IPS-NIHi11 (cell line): Measurements from ENCODE around the gene AMN.
A peak's percentile ranks its signal among the peaks of the same experiment; 100 is the strongest.

ENCODE experiments used
- DNase-seq: peaks from one replicate; pipeline ENCODE4 v3.0.0; 2012; ENCODE audit warnings: mixed read lengths, low spot score

Gene AMN

DNA sequence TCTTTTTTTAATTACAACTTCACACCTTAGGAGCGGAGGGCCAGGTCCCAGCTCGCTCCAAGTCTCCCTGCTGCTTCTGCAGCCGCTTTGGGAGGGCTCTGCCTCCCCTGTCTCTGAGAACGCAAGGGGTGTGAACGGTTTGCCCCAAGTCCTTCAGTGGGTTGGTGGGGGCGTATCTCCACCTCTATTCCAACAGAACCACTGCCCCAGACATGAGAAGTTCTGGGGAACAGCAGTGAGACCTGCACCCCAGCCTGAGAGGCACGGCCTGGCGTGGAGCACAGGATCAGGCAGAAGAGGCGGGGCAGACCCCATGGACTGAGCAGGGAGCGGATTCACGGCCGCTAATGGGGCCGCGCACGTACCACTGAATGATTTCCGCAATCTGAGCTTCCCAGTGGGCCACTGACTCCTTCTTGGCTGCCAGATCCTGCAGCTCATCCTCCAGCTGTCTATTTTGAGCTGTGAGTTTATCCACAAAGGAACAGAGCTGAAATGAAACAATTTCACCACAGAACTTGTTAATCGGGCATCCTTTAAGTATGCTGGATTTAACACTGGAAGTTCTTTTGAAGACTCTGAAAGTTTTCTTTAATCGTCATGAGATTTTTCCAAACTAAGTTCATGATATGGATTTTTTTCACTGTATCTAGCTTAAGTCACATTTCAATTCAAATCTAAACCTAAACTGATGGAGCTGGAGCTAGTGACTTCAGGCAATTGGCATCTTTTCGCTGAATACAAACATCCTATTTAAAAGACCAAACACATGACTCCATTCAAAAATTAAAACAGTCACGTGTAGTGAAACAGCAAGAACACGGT, 44.4 kb downstream of the AMN start:
- no peak for DNase-seq

DNA sequence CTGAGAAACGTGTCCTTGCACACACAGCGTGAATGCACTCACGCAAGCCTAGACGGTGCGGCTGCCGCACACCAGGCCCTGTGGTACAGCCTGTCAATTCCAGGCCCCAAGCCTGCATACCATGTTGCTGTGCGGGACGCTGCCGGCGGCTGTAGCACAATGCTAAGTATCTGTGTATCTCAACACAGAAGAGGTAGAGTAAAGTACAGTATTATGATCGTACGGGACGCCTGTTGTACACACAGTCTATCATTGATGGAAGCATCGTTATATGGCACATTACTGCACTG, 45.0 kb downstream of the AMN start:
- DNase-seq = no peak

DNA sequence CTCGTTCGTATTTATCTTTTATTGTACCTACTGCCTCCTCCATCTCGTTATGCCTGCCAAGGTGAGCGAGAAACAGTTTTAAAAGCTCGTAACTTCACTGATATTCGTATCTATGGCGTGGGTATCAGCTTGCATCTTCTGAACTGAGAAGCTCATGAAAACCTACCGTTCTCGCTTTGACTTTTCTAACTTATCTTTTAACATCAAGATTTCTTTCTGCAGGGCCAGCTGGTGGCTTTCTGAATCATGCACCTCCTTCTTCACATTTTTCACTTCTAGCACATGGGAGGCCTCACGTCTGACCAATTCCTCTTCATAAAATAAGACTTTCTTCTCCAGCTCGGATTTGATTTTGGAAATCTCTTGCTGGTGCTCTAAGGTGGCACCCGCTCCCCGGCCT, 45.8 kb downstream of the AMN start:
- DNase-seq = no peak

DNA sequence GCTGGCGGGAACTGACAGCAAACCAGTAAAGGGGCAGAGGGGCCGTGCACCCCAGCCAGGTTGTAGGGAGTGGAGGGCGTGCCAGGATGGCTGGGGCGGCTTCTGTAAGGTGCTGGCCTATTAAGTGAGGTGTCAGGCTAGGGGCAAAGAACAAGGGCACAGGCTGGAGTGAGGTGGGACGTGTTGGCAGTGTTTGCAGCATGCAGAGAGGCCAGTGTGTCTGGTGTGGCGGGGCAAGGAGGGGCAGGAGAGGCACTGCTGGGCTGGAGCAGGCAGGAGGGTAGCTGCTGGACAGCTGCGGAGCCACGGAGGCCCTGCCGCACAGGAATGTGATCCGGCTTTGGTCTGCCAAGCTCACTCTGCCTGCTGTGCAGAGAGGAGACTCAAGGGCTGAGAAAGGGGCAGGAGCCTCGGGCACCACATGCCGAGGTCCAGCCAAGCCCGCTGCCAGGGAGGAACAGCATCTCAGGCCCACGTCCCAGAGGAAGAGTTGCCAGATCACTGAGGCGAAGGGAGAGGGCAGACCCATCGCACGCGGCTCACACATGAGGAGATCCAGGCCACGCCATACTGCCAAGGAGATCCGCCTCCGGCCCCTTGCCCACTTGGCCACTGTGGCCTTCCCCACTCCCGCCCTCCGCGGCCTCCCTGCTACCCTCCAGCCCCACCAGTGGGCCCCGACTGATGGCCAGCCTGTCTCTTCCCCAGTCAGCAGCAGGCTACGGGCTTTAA, 46.8 kb downstream of the AMN start:
- no peak for DNase-seq

DNA sequence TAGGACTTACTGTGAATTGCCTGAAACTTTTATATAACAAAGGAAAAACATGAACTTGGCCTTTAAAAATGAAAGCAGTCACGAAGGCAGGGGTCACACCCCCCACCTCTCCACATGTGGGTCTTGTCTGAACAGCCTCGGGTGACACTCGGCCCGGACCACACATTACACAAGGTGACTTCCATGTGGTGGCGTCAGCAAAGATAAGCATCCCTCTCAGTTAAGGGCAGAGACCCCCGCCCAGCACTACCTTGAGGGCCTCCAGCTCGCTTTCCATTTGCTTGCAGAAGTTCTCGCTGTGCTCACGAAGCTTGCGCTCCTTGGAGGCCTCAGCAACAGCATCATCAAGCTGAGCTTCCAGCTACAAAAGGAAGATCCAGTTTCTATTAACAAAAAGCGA, 47.4 kb downstream of the AMN start:
- DNase-seq = no peak

DNA sequence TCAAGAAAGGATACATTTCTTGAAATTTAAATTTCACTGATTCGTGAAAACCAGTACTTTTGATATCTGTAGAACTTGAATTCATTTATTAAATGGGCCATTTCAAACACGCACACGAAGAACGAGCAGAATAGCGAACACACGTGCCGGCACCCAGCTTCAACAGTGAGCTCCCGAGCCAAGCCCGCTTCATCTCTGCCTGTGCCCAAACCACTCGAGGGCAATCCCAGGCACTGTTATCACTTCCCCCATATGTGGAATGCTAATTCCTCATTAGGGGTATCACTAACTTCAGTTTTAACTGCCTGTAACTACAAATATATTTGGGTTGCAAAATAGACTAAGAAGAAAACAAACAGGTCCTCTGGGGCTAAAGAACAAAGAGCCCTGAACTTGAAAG, 48.0 kb downstream of the AMN start:
- no peak for DNase-seq

DNA sequence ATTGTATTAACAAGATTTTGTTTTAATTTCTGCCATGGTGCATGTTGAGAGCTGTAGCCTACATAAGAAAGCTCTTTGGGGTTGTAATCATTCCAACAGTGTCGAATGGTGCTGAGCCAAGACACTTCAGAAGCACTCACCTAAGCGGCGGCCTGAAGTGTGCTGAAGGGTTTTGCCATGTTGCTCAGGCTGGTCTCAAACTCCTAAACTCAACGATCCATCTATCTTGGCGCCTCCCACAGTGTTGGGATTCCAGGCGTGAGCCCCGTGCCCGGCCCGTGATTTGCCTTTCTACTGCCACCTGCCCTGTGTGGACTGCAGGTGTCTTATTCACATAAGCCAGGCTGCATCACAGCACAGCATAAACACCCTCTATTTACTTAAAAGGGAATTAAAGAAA, 48.9 kb downstream of the AMN start:
- DNase-seq = no peak

DNA sequence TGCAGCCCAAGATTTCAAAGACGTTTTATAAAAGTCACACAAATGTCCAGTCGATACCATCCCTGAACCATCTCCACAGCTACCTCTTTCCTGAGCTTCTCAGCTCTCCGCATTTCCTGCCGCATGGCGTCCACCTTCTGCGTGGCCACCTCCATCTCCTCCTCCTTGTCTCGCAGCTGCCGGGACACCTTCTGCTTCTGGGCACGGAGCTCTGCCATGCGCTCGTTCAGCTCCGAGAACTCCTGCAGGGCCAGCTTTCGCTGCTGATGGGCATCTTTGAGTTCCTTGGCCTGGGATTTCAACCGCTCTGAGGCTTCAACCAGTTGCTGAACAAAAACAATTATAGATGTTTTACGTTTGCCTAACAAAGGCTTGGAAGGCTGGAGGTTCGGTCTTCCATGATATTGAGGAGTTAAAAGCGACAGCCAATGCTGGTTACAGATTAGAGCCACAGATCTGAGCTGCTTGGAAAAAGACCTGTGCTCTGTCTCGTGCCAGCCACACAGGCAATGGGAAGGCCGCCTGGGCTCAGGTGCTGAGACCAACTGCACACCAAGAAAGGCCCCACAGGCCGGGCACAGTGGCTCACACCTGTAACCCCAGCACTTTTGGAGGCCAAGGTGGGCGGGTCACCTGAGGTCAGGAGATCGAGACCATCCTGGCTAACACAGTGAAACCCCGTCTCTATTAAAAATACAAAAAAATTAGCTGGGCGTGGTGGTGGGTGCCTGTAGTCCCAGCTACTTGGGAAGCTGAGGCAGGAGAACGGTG, 49.6 kb downstream of the AMN start:
- no peak for DNase-seq

DNA sequence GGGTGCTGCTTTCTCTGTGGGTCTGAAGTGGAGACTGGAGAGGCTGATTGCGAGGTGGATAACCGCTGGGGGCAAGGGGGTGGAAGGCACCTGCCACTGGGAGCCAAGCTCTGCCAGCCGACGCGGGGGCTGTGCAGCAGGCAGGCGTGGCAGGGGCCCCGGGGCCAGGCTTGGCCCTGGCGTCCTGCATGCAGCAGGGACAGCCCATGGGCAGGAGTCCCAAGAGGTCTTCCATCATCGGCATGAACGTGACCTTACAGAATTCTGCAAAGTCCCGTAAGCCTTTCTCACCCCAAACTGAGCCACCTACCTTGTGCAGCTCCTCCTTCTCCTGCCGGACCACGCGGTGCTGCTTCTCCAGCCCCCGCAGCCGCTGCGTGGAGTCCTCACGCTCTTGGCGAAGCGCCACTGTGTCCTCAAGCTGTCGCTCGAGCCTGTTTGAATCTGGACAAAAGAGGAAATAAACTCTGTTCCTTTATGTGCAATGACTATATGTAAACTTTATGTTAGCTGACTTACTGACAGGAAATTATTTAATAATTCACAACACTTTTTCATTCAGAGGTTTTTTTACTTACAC, 51.3 kb downstream of the AMN start:
- DNase-seq = no peak

DNA sequence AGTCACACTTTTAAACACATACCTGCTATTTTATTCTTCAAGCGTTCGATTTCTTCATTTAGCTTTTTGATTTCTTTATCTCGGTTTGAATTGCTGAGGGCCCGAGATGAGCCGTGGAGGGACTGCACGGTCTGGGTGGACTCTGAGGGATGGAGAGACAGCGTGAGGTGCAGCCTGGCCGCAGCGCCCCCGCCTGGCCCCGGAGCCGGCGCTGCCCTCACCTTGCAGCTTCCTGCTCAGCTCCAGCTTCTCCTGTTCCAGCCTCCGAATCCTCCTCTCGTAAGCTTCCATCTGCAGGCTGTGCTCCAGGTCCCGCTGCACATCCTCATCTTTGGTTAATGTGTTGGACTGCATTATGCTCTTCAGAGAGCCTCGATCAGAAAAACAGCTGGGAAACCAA, 53.2 kb downstream of the AMN start:
- DNase-seq = peak; percentile 44

DNA sequence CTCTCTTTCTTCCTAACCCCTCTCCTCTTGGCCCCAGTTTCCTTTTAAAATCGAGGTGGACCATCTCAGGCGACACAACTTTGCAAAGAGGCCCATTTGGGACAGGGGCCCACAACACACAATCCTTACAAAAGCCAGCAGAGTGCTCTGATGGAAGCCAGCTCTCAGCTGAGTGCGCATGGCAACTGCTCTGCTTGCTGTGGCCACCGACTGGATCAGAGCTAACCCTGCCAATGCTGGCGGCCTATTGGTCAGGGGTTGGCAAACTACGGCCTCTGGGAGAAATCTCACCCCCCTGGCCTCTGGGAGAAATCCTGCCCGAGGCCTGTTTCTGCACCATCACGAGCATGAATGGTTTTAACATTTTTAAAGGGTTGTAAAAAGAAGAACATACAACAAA, 55.0 kb downstream of the AMN start:
- DNase-seq = no peak

DNA sequence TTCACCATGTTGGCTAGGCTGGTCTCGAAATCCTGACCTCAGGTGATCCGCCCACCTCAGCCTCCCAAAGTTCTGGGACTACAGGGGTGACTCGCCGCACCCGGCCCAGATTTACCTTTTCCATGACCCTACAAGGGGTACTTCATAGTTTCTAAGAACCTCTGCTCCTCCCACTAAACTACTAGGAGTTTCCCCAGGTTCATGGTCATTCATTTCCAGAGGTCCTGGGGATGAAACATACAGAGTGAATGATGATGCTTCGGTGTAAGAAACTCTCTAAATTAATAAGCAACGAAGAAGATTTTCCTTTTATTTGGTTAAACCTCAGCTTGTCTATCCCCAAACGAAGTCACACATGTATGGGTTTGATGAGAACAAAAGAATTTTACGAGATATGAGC, 56.9 kb downstream of the AMN start:
- DNase-seq = no peak

DNA sequence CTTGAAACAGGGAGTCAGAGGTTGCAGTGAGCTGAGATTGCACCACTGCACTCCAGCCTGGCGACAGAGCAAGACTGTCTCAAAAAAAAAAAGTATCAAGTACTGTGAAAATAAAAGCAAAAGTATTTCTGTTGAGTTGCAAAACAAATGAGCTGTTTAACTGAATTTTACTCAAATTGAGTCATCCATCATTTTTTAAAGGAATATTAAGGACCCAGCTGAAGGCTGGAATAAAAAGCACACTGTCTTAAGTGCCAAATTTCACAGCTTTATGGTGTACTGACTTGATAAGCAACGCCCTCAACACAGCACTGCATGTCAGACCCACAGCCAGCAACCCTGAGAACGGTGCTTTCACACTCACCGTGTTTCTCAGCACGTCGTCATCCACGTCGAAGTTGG, 57.9 kb downstream of the AMN start:
- DNase-seq = no peak
